Keratinocyte (primary cell): ENCODE measurements around the gene DEFB119.

ENCODE experiments used
- EZH2 ChIP-seq: IDR thresholded peaks from one replicate; pipeline ENCODE4 v1.6.1; 2012; ENCODE audit warnings: inconsistent platforms, mild to moderate bottlenecking, low read length, moderate library complexity
- TF ChIP-seq, protein P1 (sequence below), 3 experiments: IDR thresholded peaks in 1 of 3; conservative IDR thresholded peaks in 1 of 3; optimal IDR thresholded peaks in 1 of 3; 2 replicates in 2 of 3; 3 replicates in 1 of 3; pipeline versions ENCODE3 to v1.5.1; 2011; ENCODE audit warnings: low read length in 3 of 3, mild to moderate bottlenecking in 3 of 3, moderate library complexity in 2 of 3, control low read depth in 1 of 3, inconsistent platforms in 1 of 3; ENCODE audit not compliant: insufficient read depth in 2 of 3; ENCODE audit errors: extremely low read depth in 1 of 3

GRCh38 chr20:31430568-31431115, 40.3 kb upstream of the DEFB119 start:
- TF ChIP-seq, protein P1, sequence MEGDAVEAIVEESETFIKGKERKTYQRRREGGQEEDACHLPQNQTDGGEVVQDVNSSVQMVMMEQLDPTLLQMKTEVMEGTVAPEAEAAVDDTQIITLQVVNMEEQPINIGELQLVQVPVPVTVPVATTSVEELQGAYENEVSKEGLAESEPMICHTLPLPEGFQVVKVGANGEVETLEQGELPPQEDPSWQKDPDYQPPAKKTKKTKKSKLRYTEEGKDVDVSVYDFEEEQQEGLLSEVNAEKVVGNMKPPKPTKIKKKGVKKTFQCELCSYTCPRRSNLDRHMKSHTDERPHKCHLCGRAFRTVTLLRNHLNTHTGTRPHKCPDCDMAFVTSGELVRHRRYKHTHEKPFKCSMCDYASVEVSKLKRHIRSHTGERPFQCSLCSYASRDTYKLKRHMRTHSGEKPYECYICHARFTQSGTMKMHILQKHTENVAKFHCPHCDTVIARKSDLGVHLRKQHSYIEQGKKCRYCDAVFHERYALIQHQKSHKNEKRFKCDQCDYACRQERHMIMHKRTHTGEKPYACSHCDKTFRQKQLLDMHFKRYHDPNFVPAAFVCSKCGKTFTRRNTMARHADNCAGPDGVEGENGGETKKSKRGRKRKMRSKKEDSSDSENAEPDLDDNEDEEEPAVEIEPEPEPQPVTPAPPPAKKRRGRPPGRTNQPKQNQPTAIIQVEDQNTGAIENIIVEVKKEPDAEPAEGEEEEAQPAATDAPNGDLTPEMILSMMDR (optimal IDR thresholded peaks at IDR 0.05 in 1 of 3, IDR thresholded peaks at IDR 0.05 in 1 of 3, conservative IDR thresholded peaks at IDR 0.05 in 1 of 3; ENCODE audit: extremely low read depth in 1 of 3, insufficient read depth in 2 of 3, low read length in 3 of 3) = no peak
- TF ChIP-seq EZH2 = no peak
